ENCODE measurements around the gene RELN. TPM values are rescaled to one million over a fixed set of nuclear protein-coding genes. Genes with fewer than 3 reads are reported as not detected.

RELN gene
- total and polyA plus RNA-seq, 10 of the 15 experiments (the other 5 are each of a cell fraction or from before 2014, with no cell fraction given): 0.11 to 0.21 TPM; not detected in 8

- no peak for TF ChIP-seq ZBTB40 (IDR thresholded peaks at IDR 0.05; ENCODE audit: borderline replicate concordance)
- no peak for TF ChIP-seq CTCF (IDR thresholded peaks at IDR 0.05 in 2 of 3, conservative IDR thresholded peaks at IDR 0.05 in 1 of 3; ENCODE audit: control insufficient read depth in 2 of 3, extremely low read depth in 1 of 3, insufficient read depth in 1 of 3, low read depth in 3 of 3, low read length in 3 of 3)
- TF ChIP-seq PKNOX1 (IDR thresholded peaks at IDR 0.05): peak; percentile 51
- no peak for TF ChIP-seq USF2 (IDR thresholded peaks at IDR 0.05; ENCODE audit: borderline replicate concordance, low read depth, low read length)
- TF ChIP-seq ZNF24 (IDR thresholded peaks at IDR 0.05): no peak
Measured at GRCh38 chr7:103934508-103934907, 55.0 kb downstream of the RELN start (continued).

All from GM12878 (cell line).